Mesenchymal stem cell (in vitro differentiated cells and primary cell): ENCODE data around the gene C13orf46.

ENCODE experiments used
- DNase-seq: peaks from one replicate; pipeline ENCODE4 v3.0.0-alpha.2; 2013
- H2AFZ ChIP-seq: one replicate; pipeline ENCODE4 v1.6.1; 2013; ENCODE audit warnings: low read depth, mild to moderate bottlenecking, control low read depth, inconsistent platforms, low read length, moderate library complexity
- H2AK5ac ChIP-seq: 2 replicates; pipeline ENCODE4 v1.6.1; 2013; ENCODE audit warnings: low read length, moderate library complexity, mild to moderate bottlenecking, inconsistent platforms; ENCODE audit not compliant: severe bottlenecking
- H2BK120ac ChIP-seq: one replicate; pipeline ENCODE4 v1.6.1; 2013; ENCODE audit warnings: low read depth, mild to moderate bottlenecking, inconsistent platforms, low read length, moderate library complexity
- H2BK12ac ChIP-seq, 2 experiments: one replicate each; pipeline ENCODE4 v1.6.1; 2013; ENCODE audit warnings: inconsistent platforms in 2 of 2, low read length in 2 of 2, mild to moderate bottlenecking in 2 of 2, moderate library complexity in 2 of 2, control low read depth in 1 of 2
- H2BK15ac ChIP-seq: one replicate; pipeline ENCODE4 v1.6.1; 2013; ENCODE audit warnings: mild to moderate bottlenecking, low read depth, inconsistent platforms; ENCODE audit not compliant: poor library complexity, severe bottlenecking
- H2BK5ac ChIP-seq: 2 replicates; pipeline ENCODE4 v1.6.1; 2013; ENCODE audit warnings: low read depth, mild to moderate bottlenecking, low read length, control low read depth, inconsistent platforms; ENCODE audit not compliant: poor library complexity, severe bottlenecking
- H3K14ac ChIP-seq, 2 experiments: one replicate each; pipeline ENCODE4 v1.6.1; 2013; ENCODE audit warnings: inconsistent platforms in 2 of 2, low read length in 2 of 2, control low read depth in 1 of 2, mild to moderate bottlenecking in 1 of 2, moderate library complexity in 1 of 2
- H3K18ac ChIP-seq, 2 experiments: one replicate each; pipeline ENCODE4 v1.6.1; 2013; ENCODE audit warnings: inconsistent platforms in 2 of 2, low read length in 2 of 2, control low read depth in 1 of 2, low read depth in 1 of 2, mild to moderate bottlenecking in 1 of 2
- H3K23ac ChIP-seq, 2 experiments: one replicate each; pipeline ENCODE4 v1.6.1; 2013; ENCODE audit warnings: inconsistent platforms in 2 of 2, low read length in 2 of 2, mild to moderate bottlenecking in 2 of 2, moderate library complexity in 2 of 2, control low read depth in 1 of 2
- H3K27ac ChIP-seq: 2 replicates; pipeline ENCODE4 v1.5.1; 2013; ENCODE audit warnings: mild to moderate bottlenecking, moderate library complexity, low read length, control low read depth, inconsistent platforms; ENCODE audit not compliant: poor library complexity, severe bottlenecking
- H3K27me3 ChIP-seq, 2 experiments: 2 replicates each; pipeline versions ENCODE4 v1.6.1 to v1.7.0; 2013; ENCODE audit warnings: low read length in 2 of 2, mild to moderate bottlenecking in 2 of 2, moderate library complexity in 2 of 2, control low read depth in 1 of 2, inconsistent platforms in 1 of 2; ENCODE audit not compliant: control insufficient read depth in 1 of 2, insufficient read depth in 1 of 2
- H3K36me3 ChIP-seq, 2 experiments: 2 replicates each; pipeline versions ENCODE4 v1.6.1 to v1.7.0; 2013; ENCODE audit warnings: low read length in 2 of 2, control low read depth in 1 of 2, inconsistent platforms in 1 of 2, low read depth in 1 of 2, mild to moderate bottlenecking in 1 of 2; ENCODE audit not compliant: insufficient read depth in 2 of 2, control insufficient read depth in 1 of 2
- H3K4ac ChIP-seq, 2 experiments: one replicate each; pipeline ENCODE4 v1.6.1; 2013; ENCODE audit warnings: inconsistent platforms in 2 of 2, low read length in 2 of 2, mild to moderate bottlenecking in 2 of 2, moderate library complexity in 2 of 2, control low read depth in 1 of 2, low read depth in 1 of 2
- H3K4me1 ChIP-seq: 2 replicates; pipeline ENCODE4 v1.6.1; 2013; ENCODE audit warnings: low read depth, low read length, control low read depth; ENCODE audit not compliant: control insufficient read depth, insufficient read depth
- H3K4me2 ChIP-seq: 2 replicates; pipeline ENCODE4 v1.6.1; 2013; ENCODE audit warnings: low read length, mild to moderate bottlenecking, inconsistent platforms; ENCODE audit not compliant: poor library complexity, severe bottlenecking
- H3K4me3 ChIP-seq, 2 experiments: 2 replicates each; pipeline versions ENCODE4 v1.5.1 to v1.7.0; 2013; ENCODE audit warnings: low read length in 2 of 2, mild to moderate bottlenecking in 2 of 2, control low read depth in 1 of 2, low read depth in 1 of 2; ENCODE audit not compliant: insufficient read depth in 1 of 2
- H3K79me1 ChIP-seq: replicated peaks from 2 replicates; pipeline ENCODE4 v1.6.1; 2013; ENCODE audit warnings: mild to moderate bottlenecking, control low read depth, low read length, inconsistent platforms; ENCODE audit not compliant: poor library complexity, severe bottlenecking
- H3K9ac ChIP-seq: 2 replicates; pipeline ENCODE4 v1.7.0; 2013; ENCODE audit warnings: mild to moderate bottlenecking, low read length, moderate library complexity
- H3K9me3 ChIP-seq: 2 replicates; pipeline ENCODE4 v1.7.0; 2013; ENCODE audit warnings: mild to moderate bottlenecking, low read length; ENCODE audit not compliant: control insufficient read depth
- H4K8ac ChIP-seq: one replicate; pipeline ENCODE4 v1.6.1; 2013; ENCODE audit warnings: inconsistent platforms, mild to moderate bottlenecking, low read length, moderate library complexity
- H4K91ac ChIP-seq: one replicate; pipeline ENCODE4 v1.6.1; 2013; ENCODE audit warnings: mild to moderate bottlenecking, low read length, inconsistent platforms
- WGBS: methylation state at CpG from one replicate; pipeline ENCODE4 v1.1.7; 2013; ENCODE audit warnings: mixed read lengths; 5-methylcytosine and 5-hydroxymethylcytosine counted together

C13orf46 gene

GRCh38 chr13:113930671-113931637 is 42.9 kb downstream of the C13orf46 start:
- H2BK15ac ChIP-seq: peak overlapping the region; percentile 29
- no peak for DNase-seq
- H4K8ac ChIP-seq: no peak overlapping the region
- no peak overlapping the region for H2AK5ac ChIP-seq
- H3K4me3 ChIP-seq: no peak overlapping the region
- no peak overlapping the region for H3K18ac ChIP-seq
- H3K4me2 ChIP-seq: no peak overlapping the region
- peak overlapping the region; percentile 39 for H2BK120ac ChIP-seq
- peak overlapping the region in 1 of 2 experiments; percentile 29 for H2BK12ac ChIP-seq
- no peak overlapping the region for H3K4ac ChIP-seq
- H2BK5ac ChIP-seq: no peak overlapping the region
- no peak overlapping the region for H4K91ac ChIP-seq
- H2AFZ ChIP-seq: no peak overlapping the region
- WGBS: 96% methylated on average over 36 of the region's 36 CpGs
- peaks cover 2% of the 10 kb centered on the region for H3K79me1 ChIP-seq
- H3K14ac ChIP-seq: peak overlapping the region in 1 of 2 experiments; percentile 51
- H3K4me1 ChIP-seq: peaks cover 6% of the 10 kb centered on the region
- H3K9ac ChIP-seq: no peak overlapping the region
- H3K27ac ChIP-seq: no peak overlapping the region
- H3K9me3 ChIP-seq: no peaks in the 10 kb centered on the region
- peaks cover 0 to 2% of the 10 kb centered on the region in 2 experiments for H3K36me3 ChIP-seq
- H3K23ac ChIP-seq: no peak overlapping the region
- H3K27me3 ChIP-seq: no peaks in the 10 kb centered on the region

GRCh38 chr13:113929628-113930615 is 44.0 kb downstream of the C13orf46 start:
- Histone ChIP-seq H3K14ac (peak overlapping the region in 1 of 2 experiments; percentile 61), H3K4me1 (peaks cover 6% of the 10 kb centered on the region), H3K79me1 (peaks cover 2% of the 10 kb centered on the region), H3K18ac (peak overlapping the region; percentile 75 to 83), H2BK15ac (peak overlapping the region; percentile 95), H2AFZ (no peak overlapping the region), H3K9ac (peak overlapping the region; percentile 60), H3K36me3 (peaks cover 0 to 2% of the 10 kb centered on the region in 2 experiments), H3K27ac (no peak overlapping the region), H3K4me2 (no peak overlapping the region), H2BK5ac (no peak overlapping the region), H3K23ac (no peak overlapping the region), H3K9me3 (no peaks in the 10 kb centered on the region), H3K4me3 (no peak overlapping the region), H3K4ac (peak overlapping the region; percentile 35 to 83), H2AK5ac (no peak overlapping the region), H2BK120ac (peak overlapping the region; percentile 35), H4K8ac (peak overlapping the region; percentile 69), H3K27me3 (no peaks in the 10 kb centered on the region), H4K91ac (peak overlapping the region; percentile 94), H2BK12ac (peak overlapping the region; percentile 75 to 95)
- DNase-seq: no peak
- 92% methylated on average over 37 of the region's 38 CpGs for WGBS

GRCh38 chr13:113928685-113929627 is 44.9 kb downstream of the C13orf46 start:
- Histone ChIP-seq H2BK5ac (no peak overlapping the region), H2AK5ac (no peak overlapping the region), H3K18ac (peak overlapping the region; percentile 75 to 83), H4K8ac (peak overlapping the region; percentile 69), H2BK15ac (peak overlapping the region; percentile 95), H3K36me3 (peaks cover 0 to under 1% of the 10 kb centered on the region in 2 experiments), H2BK120ac (peak overlapping the region; percentile 90), H2BK12ac (peak overlapping the region; percentile 75 to 95), H3K14ac (peak overlapping the region in 1 of 2 experiments; percentile 57), H3K27ac (no peak overlapping the region), H3K23ac (no peak overlapping the region), H3K4ac (peak overlapping the region; percentile 71 to 88), H2AFZ (no peak overlapping the region), H4K91ac (peak overlapping the region; percentile 94), H3K79me1 (no peaks in the 10 kb centered on the region), H3K9me3 (no peaks in the 10 kb centered on the region), H3K4me2 (no peak overlapping the region), H3K4me1 (peaks cover 4% of the 10 kb centered on the region), H3K9ac (peak overlapping the region; percentile 60), H3K27me3 (peaks cover 0 to 2% of the 10 kb centered on the region in 2 experiments), H3K4me3 (peak overlapping the region in 1 of 2 experiments; percentile 45)
- peak; percentile 62 for DNase-seq
- WGBS: 80% methylated on average over 26 of the region's 26 CpGs
